Smooth muscle cell (in vitro differentiated cells): ENCODE measurements around the gene BRD8. TPM values are rescaled to one million over a fixed set of nuclear protein-coding genes. Genes with fewer than 3 reads are reported as not detected.
"Not testable (repeated sequence)": the region's sequence is repeated elsewhere in the genome, so short reads cannot be mapped to it uniquely, and the experiment has no call there.

Experiments
- DNase-seq: peaks from one replicate; lab custom pipeline; 2025; ENCODE audit not compliant: unreplicated experiment; lab: John Stamatoyannopoulos, UW
- H2AFZ ChIP-seq: fragments of 200-600 bp; sonication (generic); 2 replicates; pipeline ENCODE4 v1.6.0; 2016; ENCODE audit warnings: antibody characterized with exemption, low read depth, mild to moderate bottlenecking
- H3F3A ChIP-seq: fragments of 200-600 bp; sonication (generic); 2 replicates; pipeline ENCODE4 v1.6.0; 2017; ENCODE audit warnings: antibody characterized with exemption, low read depth
- H3K27ac ChIP-seq: fragments of 200-600 bp; sonication (generic); 2 replicates; pipeline ENCODE4 v1.5.1; 2016; ENCODE audit warnings: low read depth, mild to moderate bottlenecking
- H3K27me3 ChIP-seq: fragments of 200-600 bp; sonication (generic); 2 replicates; pipeline ENCODE4 v1.6.1; 2016; ENCODE audit warnings: low read depth, mild to moderate bottlenecking
- H3K36me3 ChIP-seq: fragments of 200-600 bp; sonication (generic); 2 replicates; pipeline ENCODE4 v1.5.1; 2016; ENCODE audit warnings: low read depth
- H3K4me1 ChIP-seq: fragments of 200-600 bp; sonication (generic); 2 replicates; pipeline ENCODE4 v1.5.1; 2016; ENCODE audit warnings: low read depth
- H3K4me2 ChIP-seq: fragments of 200-600 bp; sonication (generic); 2 replicates; pipeline ENCODE4 v1.6.0; 2016; ENCODE audit warnings: mild to moderate bottlenecking
- H3K4me3 ChIP-seq: fragments of 200-600 bp; sonication (generic); 2 replicates; pipeline ENCODE4 v1.5.1; 2016; ENCODE audit warnings: mild to moderate bottlenecking
- H3K79me2 ChIP-seq: fragments of 200-600 bp; sonication (generic); 2 replicates; pipeline ENCODE4 v1.6.0; 2016; ENCODE audit warnings: low read depth, mild to moderate bottlenecking
- H3K9ac ChIP-seq: fragments of 200-600 bp; sonication (generic); 2 replicates; pipeline ENCODE4 v1.6.0; 2016; ENCODE audit warnings: low read depth
- H3K9me3 ChIP-seq: fragments of 200-600 bp; sonication (generic); replicated peaks from 2 replicates; pipeline ENCODE4 v1.5.1; 2016; ENCODE audit warnings: low read depth
- H4K20me1 ChIP-seq: fragments of 200-600 bp; sonication (generic); 2 replicates; pipeline ENCODE4 v1.6.0; 2016; ENCODE audit warnings: low read depth
- CTCF ChIP-seq: fragments of 200-600 bp; sonication (generic); IDR thresholded peaks from 2 replicates; pipeline ENCODE4 v1.5.1; 2017; ENCODE audit warnings: borderline replicate concordance, mild to moderate bottlenecking, antibody characterized with exemption; ENCODE audit not compliant: insufficient read depth, poor library complexity, severe bottlenecking
- WGBS: methylation state at CpG from one replicate; pipeline ENCODE4 v1.1.7; 2016; ENCODE audit warnings: low lambda C conversion rate; 5-methylcytosine and 5-hydroxymethylcytosine counted together
- polyA plus RNA-seq: library from polyadenylated mRNA; unstranded; fragments of >200 nt; fragmentation: Nextera tagmentation; extraction: Ambion mirVana; gene quantifications from 2 replicates; pipeline ENCODE4 v1.2.1, GENCODE V29; 2016
- total RNA-seq: library from RNA; depleted of rRNA; stranded (reverse); fragments of >200 nt; gene quantifications from 2 replicates; pipeline ENCODE4 v1.2.3, GENCODE V29; 2014

The BRD8 gene
- total and polyA plus RNA-seq, 2 experiments from 2014 or later: 24.2 to 41.2 TPM

GRCh38 chr5:138157626-138158025 is 20.8 kb downstream of the BRD8 start:
- TF ChIP-seq CTCF: no peak
- no peaks in the 10 kb centered on the region for H3K9me3 ChIP-seq
- H3K36me3 ChIP-seq: peaks cover 24% of the 10 kb centered on the region
- H3K4me1 ChIP-seq: no peaks in the 10 kb centered on the region
- H3K27ac ChIP-seq: no peak overlapping the region
- H3K9ac ChIP-seq: no peak overlapping the region
- no peaks in the 10 kb centered on the region for H3F3A ChIP-seq
- no peak overlapping the region for H3K4me2 ChIP-seq
- H3K4me3 ChIP-seq: no peak overlapping the region
- H3K79me2 ChIP-seq: no peaks in the 10 kb centered on the region
- DNase-seq: no peak
- no peak overlapping the region for H2AFZ ChIP-seq
- H4K20me1 ChIP-seq: no peaks in the 10 kb centered on the region
- H3K27me3 ChIP-seq: no peaks in the 10 kb centered on the region
- WGBS: 96% methylated on average over 1 of the region's 1 CpG

GRCh38 chr5:138155977-138156376 is 22.5 kb downstream of the BRD8 start:
- H3K27ac ChIP-seq, H3K4me3 ChIP-seq, H3K4me2 ChIP-seq: not testable (repeated sequence)

GRCh38 chr5:138149530-138149929 is 28.9 kb downstream of the BRD8 start:
- H3K9me3 ChIP-seq: no peaks in the 10 kb centered on the region
- no peaks in the 10 kb centered on the region for H4K20me1 ChIP-seq
- no peak overlapping the region for H3K4me3 ChIP-seq
- 41% methylated on average over 3 of the region's 3 CpGs for WGBS
- no peaks in the 10 kb centered on the region for H3K4me1 ChIP-seq
- no peaks in the 10 kb centered on the region for H3K27me3 ChIP-seq
- no peaks in the 10 kb centered on the region for H3K36me3 ChIP-seq
- no peaks in the 10 kb centered on the region for H3K79me2 ChIP-seq
- no peak for DNase-seq
- H3K4me2 ChIP-seq: no peak overlapping the region
- no peak overlapping the region for H3K9ac ChIP-seq
- H3F3A ChIP-seq: no peaks in the 10 kb centered on the region
- TF ChIP-seq CTCF: no peak
- H2AFZ ChIP-seq: no peak overlapping the region
- H3K27ac ChIP-seq: no peak overlapping the region

More at GRCh38 chr5:138155977-138156376, 22.5 kb downstream of the BRD8 start:
- not testable (repeated sequence) for H3K79me2 ChIP-seq, H3K27me3 ChIP-seq, H3K9me3 ChIP-seq, H4K20me1 ChIP-seq, H3F3A ChIP-seq, H3K9ac ChIP-seq, H2AFZ ChIP-seq, H3K4me1 ChIP-seq, DNase-seq
- peaks cover 16% of the 10 kb centered on the region for H3K36me3 ChIP-seq
- WGBS: 97% methylated on average over 9 of the region's 9 CpGs

DNA sequence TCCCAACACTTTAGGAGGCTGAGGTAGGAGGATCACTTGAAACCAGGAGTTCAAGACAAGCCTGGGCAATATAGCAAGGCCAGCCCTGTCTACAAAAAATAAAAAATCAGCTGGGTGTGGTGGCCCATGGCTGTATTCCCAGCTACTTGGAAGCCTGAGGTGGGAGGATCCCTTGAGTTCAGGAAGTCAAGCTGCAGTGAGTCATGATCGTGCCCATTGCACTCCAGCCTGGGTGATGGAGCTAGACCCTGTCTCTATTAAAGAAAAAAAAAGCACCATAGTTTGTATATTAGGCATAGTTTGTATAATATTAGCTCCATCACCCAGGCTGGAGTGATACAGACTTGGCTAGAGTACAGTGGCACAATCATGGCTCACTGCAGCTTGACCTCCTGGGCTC is 29.6 kb downstream of the BRD8 start:
- H2AFZ ChIP-seq: no peak overlapping the region
- no peak overlapping the region for H3K4me2 ChIP-seq
- no peaks in the 10 kb centered on the region for H3F3A ChIP-seq
- H3K36me3 ChIP-seq: no peaks in the 10 kb centered on the region
- no peaks in the 10 kb centered on the region for H3K4me1 ChIP-seq
- TF ChIP-seq CTCF: no peak
- H3K9ac ChIP-seq: no peak overlapping the region
- no peaks in the 10 kb centered on the region for H3K79me2 ChIP-seq
- H3K27me3 ChIP-seq: no peaks in the 10 kb centered on the region
- DNase-seq: no peak
- H3K9me3 ChIP-seq: no peaks in the 10 kb centered on the region
- H4K20me1 ChIP-seq: no peaks in the 10 kb centered on the region
- H3K27ac ChIP-seq: no peak overlapping the region
- 94% methylated on average over 1 of the region's 1 CpG for WGBS
- no peak overlapping the region for H3K4me3 ChIP-seq

DNA sequence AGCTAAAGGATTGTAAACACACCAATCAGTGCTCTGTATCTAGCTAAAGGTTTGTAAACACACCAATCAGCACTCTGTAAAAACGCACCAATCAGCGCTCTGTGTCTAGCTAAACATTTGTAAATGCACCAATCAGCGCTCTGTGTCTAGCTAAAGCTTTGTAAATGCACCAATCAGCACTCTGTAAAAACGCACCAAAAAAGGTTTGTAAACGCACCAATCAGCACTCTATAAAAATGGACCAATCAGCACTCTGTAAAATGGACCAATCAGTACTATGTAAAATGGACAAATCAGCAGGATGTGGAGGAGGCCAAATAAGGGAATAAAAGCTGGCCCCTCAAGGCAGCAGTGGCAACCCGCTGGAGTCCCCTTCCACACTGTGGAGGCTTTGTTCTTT is 34.9 kb downstream of the BRD8 start:
- not testable (repeated sequence) for H3K27ac ChIP-seq, H3K36me3 ChIP-seq, H3K79me2 ChIP-seq, H3K27me3 ChIP-seq, H3K9ac ChIP-seq, H4K20me1 ChIP-seq, H3K4me3 ChIP-seq, H3K4me2 ChIP-seq, H3F3A ChIP-seq, H2AFZ ChIP-seq, H3K4me1 ChIP-seq, DNase-seq, H3K9me3 ChIP-seq
- WGBS: 87% methylated on average over 6 of the region's 6 CpGs
